HG03442 (cell line): ENCODE data around the gene ATP2A3.

Experiments
- ATAC-seq: cut with Tn5 transposase; IDR thresholded peaks from one replicate; pipeline ENCODE4 v1.9.1; 2021; ENCODE audit warnings: mild to moderate bottlenecking, moderate library complexity; ENCODE audit not compliant: unreplicated experiment

The ATP2A3 gene

GRCh38 chr17:3875317-3875716, 88.9 kb downstream of the ATP2A3 start:
- ATAC-seq, result no peak
